Umbilical cord (tissue), 2 donors: ENCODE results near the gene STX8. TPM values are rescaled to one million over a fixed set of nuclear protein-coding genes. Genes with fewer than 3 reads are reported as not detected.
"Not testable (repeated sequence)": the region's sequence is repeated elsewhere in the genome, so short reads cannot be mapped to it uniquely, and the experiment has no call there.

ENCODE experiments used
- DNase-seq: peaks from one replicate; pipeline ENCODE4 v3.0.0-alpha.2; 2015; ENCODE audit warnings: low spot score
- total RNA-seq: library from RNA; depleted of rRNA; stranded (reverse); fragments of >200 nt; gene quantifications from one replicate; pipeline ENCODE4 v1.2.3, GENCODE V29; 2014; ENCODE audit warnings: low replicate concordance; ENCODE audit not compliant: insufficient read depth

Gene STX8
- total RNA-seq = 75.8 TPM

GRCh38 chr17:9575381-9576101 is at the start of gene STX8:
Gene STX8, minus strand, starts transcription at chr17:9575820. Its CDS starts 12 bp downstream, at chr17:9575808.
- peak; percentile 91 for DNase-seq

GRCh38 chr17:9622961-9623360 is 47.3 kb upstream of the STX8 start:
- no peak for DNase-seq

GRCh38 chr17:9615486-9615885 is 39.9 kb upstream of the STX8 start:
- DNase-seq = no peak

GRCh38 chr17:9612006-9612405 is 36.4 kb upstream of the STX8 start:
- no peak for DNase-seq

- DNase-seq = no peak
These were observed 35.9 kb upstream of the STX8 start for GRCh38 chr17:9611557-9611956.

- not testable (repeated sequence) for DNase-seq
These were observed 31.4 kb upstream of the STX8 start for GRCh38 chr17:9607058-9607457.

- DNase-seq = no peak
These were observed 30.8 kb upstream of the STX8 start for GRCh38 chr17:9606453-9606852.

- DNase-seq = not testable (repeated sequence)
These were observed 29.0 kb upstream of the STX8 start for GRCh38 chr17:9604583-9604982.

- no peak for DNase-seq
These were observed 23.0 kb upstream of the STX8 start for GRCh38 chr17:9598661-9599060.

- DNase-seq = not testable (repeated sequence)
These were observed 22.0 kb upstream of the STX8 start for GRCh38 chr17:9597638-9598037.

- DNase-seq = no peak
These were observed 18.4 kb upstream of the STX8 start for GRCh38 chr17:9594065-9594464.

GRCh38 chr17:9587969-9588656 is 12.5 kb upstream of the STX8 start:
- no peak for DNase-seq

GRCh38 chr17:9577373-9577709 is 1.7 kb upstream of the STX8 start:
- no peak for DNase-seq

- DNase-seq = peak; percentile 88
These were observed 1.1 kb upstream of the STX8 start, which contains the start of gene CFAP52 for GRCh38 chr17:9576521-9577372. Gene CFAP52, plus strand, starts transcription at chr17:9576642. Its CDS starts 54 bp downstream, at chr17:9576696.

GRCh38 chr17:9571201-9571600 is 4.4 kb downstream of the STX8 start:
- no peak for DNase-seq

- DNase-seq = no peak
These were observed 6.5 kb downstream of the STX8 start for GRCh38 chr17:9568957-9569588.

GRCh38 chr17:9568004-9568403 is 7.6 kb downstream of the STX8 start:
- no peak for DNase-seq

- DNase-seq = not testable (repeated sequence)
These were observed 8.9 kb downstream of the STX8 start for GRCh38 chr17:9566739-9567138.

GRCh38 chr17:9566067-9566466 is 9.6 kb downstream of the STX8 start:
- DNase-seq = no peak

- DNase-seq = no peak
These were observed 11.5 kb downstream of the STX8 start for GRCh38 chr17:9564104-9564503.

GRCh38 chr17:9557857-9558256 is 17.8 kb downstream of the STX8 start:
- no peak for DNase-seq
